Nephron (organoid): ENCODE measurements around the gene FBLL1.
"Not testable (repeated sequence)": the region's sequence is repeated elsewhere in the genome, so short reads cannot be mapped to it uniquely, and the experiment has no call there.

Experiments used
- H3K27ac Mint-ChIP-seq, 3 experiments: 2 replicates each; pipeline ENCODE4 v1.8.0; 2020; ENCODE audit warnings: mixed read lengths in 3 of 3, mild to moderate bottlenecking in 2 of 3, moderate library complexity in 1 of 3
- H3K27me3 Mint-ChIP-seq: 2 replicates; pipeline ENCODE4 v1.8.0; 2021; ENCODE audit warnings: low read depth, mild to moderate bottlenecking, moderate library complexity, mixed read lengths
- H3K36me3 Mint-ChIP-seq: 2 replicates; pipeline ENCODE4 v1.8.0; 2020; ENCODE audit warnings: low read depth, mixed read lengths
- H3K4me1 Mint-ChIP-seq: 2 replicates; pipeline ENCODE4 v1.8.0; 2020; ENCODE audit warnings: mixed read lengths
- H3K4me3 Mint-ChIP-seq, 3 experiments: 2 replicates each; pipeline ENCODE4 v1.8.0; 2020; ENCODE audit warnings: mild to moderate bottlenecking in 3 of 3, mixed read lengths in 3 of 3, moderate library complexity in 2 of 3
- H3K9me3 Mint-ChIP-seq: 2 replicates; pipeline ENCODE4 v1.8.0; 2020; ENCODE audit warnings: mixed read lengths
- CTCF ChIP-seq, 3 experiments: fragments of 200-600 bp; sonication (generic); IDR thresholded peaks; one replicate each; pipeline ENCODE4 v1.5.0; 2021; ENCODE audit warnings: antibody characterized with exemption in 3 of 3; ENCODE audit not compliant: unreplicated experiment in 3 of 3

Gene FBLL1

GRCh38 chr5:168527756-168528295, 1.3 kb upstream of the FBLL1 start:
- no peaks in the 10 kb centered on the region for H3K9me3 Mint-ChIP-seq
- peak overlapping the region; percentile 37 to 82 (median 82) for H3K4me3 Mint-ChIP-seq
- H3K27me3 Mint-ChIP-seq: peaks cover 37% of the 10 kb centered on the region
- H3K36me3 Mint-ChIP-seq: peaks cover 7% of the 10 kb centered on the region
- TF ChIP-seq CTCF (IDR thresholded peaks at IDR 0.05; ENCODE audit: unreplicated experiment in 3 of 3): no peak
- no peak overlapping the region for H3K27ac Mint-ChIP-seq
- no peaks in the 10 kb centered on the region for H3K4me1 Mint-ChIP-seq

- Mint-ChIP-seq H3K36me3 (peaks cover 7% of the 10 kb centered on the region), H3K4me1 (no peaks in the 10 kb centered on the region), H3K27ac (no peak overlapping the region)
These were observed 499 bp downstream of the FBLL1 start for GRCh38 chr5:168529374-168530234.

GRCh38 chr5:168530621-168531150, 1.6 kb downstream of the FBLL1 start:
- Mint-ChIP-seq H3K36me3 (peaks cover 7% of the 10 kb centered on the region), H3K4me1 (no peaks in the 10 kb centered on the region), H3K27me3 (peaks cover 43% of the 10 kb centered on the region), H3K27ac (no peak overlapping the region), H3K9me3 (no peaks in the 10 kb centered on the region), H3K4me3 (peak overlapping the region; percentile 75 to 81 (median 77))
- TF ChIP-seq CTCF (IDR thresholded peaks at IDR 0.05; ENCODE audit: unreplicated experiment in 3 of 3): no peak

More at GRCh38 chr5:168529374-168530234, 499 bp downstream of the FBLL1 start:
- no peak for TF ChIP-seq CTCF (IDR thresholded peaks at IDR 0.05; ENCODE audit: unreplicated experiment in 3 of 3)
- Mint-ChIP-seq H3K4me3 (peak overlapping the region; percentile 75 to 81 (median 77)), H3K27me3 (peaks cover 43% of the 10 kb centered on the region), H3K9me3 (no peaks in the 10 kb centered on the region)

GRCh38 chr5:168531191-168531590, 2.1 kb downstream of the FBLL1 start:
- no peak for TF ChIP-seq CTCF (IDR thresholded peaks at IDR 0.05; ENCODE audit: unreplicated experiment in 3 of 3)
- Mint-ChIP-seq H3K9me3 (no peaks in the 10 kb centered on the region), H3K4me1 (no peaks in the 10 kb centered on the region), H3K4me3 (peak overlapping the region; percentile 75 to 81 (median 77)), H3K27me3 (peaks cover 43% of the 10 kb centered on the region), H3K36me3 (peaks cover 7% of the 10 kb centered on the region), H3K27ac (no peak overlapping the region)

- Mint-ChIP-seq H3K4me1 (no peaks in the 10 kb centered on the region), H3K36me3 (peaks cover 7% of the 10 kb centered on the region), H3K9me3 (no peaks in the 10 kb centered on the region), H3K4me3 (peak overlapping the region; percentile 41 to 56 (median 48)), H3K27ac (no peak overlapping the region), H3K27me3 (peaks cover 43% of the 10 kb centered on the region)
- TF ChIP-seq CTCF (IDR thresholded peaks at IDR 0.05; ENCODE audit: unreplicated experiment in 3 of 3): no peak
These were observed 3.1 kb downstream of the FBLL1 start for GRCh38 chr5:168531987-168532864.

GRCh38 chr5:168534351-168534750, 5.2 kb downstream of the FBLL1 start:
- peaks cover 30% of the 10 kb centered on the region for H3K27me3 Mint-ChIP-seq
- H3K4me3 Mint-ChIP-seq, H3K4me1 Mint-ChIP-seq, H3K36me3 Mint-ChIP-seq, H3K9me3 Mint-ChIP-seq, H3K27ac Mint-ChIP-seq: not testable (repeated sequence)
